ENCODE results near the gene TMEM151B. TPM values are rescaled to one million over a fixed set of nuclear protein-coding genes. Genes with fewer than 3 reads are reported as not detected.

TMEM151B gene
- total and polyA plus RNA-seq, 9 of the 15 experiments (the other 6 are each of a cell fraction or from before 2014, with no cell fraction given): not detected

GRCh38 chr6:44333273-44333919 lies 63.1 kb downstream of the TMEM151B start (continued):
- TF ChIP-seq STAT6 (CRISPR knock-in tag; IDR thresholded peaks at IDR 0.05): no peak
- TF ChIP-seq, protein P1, sequence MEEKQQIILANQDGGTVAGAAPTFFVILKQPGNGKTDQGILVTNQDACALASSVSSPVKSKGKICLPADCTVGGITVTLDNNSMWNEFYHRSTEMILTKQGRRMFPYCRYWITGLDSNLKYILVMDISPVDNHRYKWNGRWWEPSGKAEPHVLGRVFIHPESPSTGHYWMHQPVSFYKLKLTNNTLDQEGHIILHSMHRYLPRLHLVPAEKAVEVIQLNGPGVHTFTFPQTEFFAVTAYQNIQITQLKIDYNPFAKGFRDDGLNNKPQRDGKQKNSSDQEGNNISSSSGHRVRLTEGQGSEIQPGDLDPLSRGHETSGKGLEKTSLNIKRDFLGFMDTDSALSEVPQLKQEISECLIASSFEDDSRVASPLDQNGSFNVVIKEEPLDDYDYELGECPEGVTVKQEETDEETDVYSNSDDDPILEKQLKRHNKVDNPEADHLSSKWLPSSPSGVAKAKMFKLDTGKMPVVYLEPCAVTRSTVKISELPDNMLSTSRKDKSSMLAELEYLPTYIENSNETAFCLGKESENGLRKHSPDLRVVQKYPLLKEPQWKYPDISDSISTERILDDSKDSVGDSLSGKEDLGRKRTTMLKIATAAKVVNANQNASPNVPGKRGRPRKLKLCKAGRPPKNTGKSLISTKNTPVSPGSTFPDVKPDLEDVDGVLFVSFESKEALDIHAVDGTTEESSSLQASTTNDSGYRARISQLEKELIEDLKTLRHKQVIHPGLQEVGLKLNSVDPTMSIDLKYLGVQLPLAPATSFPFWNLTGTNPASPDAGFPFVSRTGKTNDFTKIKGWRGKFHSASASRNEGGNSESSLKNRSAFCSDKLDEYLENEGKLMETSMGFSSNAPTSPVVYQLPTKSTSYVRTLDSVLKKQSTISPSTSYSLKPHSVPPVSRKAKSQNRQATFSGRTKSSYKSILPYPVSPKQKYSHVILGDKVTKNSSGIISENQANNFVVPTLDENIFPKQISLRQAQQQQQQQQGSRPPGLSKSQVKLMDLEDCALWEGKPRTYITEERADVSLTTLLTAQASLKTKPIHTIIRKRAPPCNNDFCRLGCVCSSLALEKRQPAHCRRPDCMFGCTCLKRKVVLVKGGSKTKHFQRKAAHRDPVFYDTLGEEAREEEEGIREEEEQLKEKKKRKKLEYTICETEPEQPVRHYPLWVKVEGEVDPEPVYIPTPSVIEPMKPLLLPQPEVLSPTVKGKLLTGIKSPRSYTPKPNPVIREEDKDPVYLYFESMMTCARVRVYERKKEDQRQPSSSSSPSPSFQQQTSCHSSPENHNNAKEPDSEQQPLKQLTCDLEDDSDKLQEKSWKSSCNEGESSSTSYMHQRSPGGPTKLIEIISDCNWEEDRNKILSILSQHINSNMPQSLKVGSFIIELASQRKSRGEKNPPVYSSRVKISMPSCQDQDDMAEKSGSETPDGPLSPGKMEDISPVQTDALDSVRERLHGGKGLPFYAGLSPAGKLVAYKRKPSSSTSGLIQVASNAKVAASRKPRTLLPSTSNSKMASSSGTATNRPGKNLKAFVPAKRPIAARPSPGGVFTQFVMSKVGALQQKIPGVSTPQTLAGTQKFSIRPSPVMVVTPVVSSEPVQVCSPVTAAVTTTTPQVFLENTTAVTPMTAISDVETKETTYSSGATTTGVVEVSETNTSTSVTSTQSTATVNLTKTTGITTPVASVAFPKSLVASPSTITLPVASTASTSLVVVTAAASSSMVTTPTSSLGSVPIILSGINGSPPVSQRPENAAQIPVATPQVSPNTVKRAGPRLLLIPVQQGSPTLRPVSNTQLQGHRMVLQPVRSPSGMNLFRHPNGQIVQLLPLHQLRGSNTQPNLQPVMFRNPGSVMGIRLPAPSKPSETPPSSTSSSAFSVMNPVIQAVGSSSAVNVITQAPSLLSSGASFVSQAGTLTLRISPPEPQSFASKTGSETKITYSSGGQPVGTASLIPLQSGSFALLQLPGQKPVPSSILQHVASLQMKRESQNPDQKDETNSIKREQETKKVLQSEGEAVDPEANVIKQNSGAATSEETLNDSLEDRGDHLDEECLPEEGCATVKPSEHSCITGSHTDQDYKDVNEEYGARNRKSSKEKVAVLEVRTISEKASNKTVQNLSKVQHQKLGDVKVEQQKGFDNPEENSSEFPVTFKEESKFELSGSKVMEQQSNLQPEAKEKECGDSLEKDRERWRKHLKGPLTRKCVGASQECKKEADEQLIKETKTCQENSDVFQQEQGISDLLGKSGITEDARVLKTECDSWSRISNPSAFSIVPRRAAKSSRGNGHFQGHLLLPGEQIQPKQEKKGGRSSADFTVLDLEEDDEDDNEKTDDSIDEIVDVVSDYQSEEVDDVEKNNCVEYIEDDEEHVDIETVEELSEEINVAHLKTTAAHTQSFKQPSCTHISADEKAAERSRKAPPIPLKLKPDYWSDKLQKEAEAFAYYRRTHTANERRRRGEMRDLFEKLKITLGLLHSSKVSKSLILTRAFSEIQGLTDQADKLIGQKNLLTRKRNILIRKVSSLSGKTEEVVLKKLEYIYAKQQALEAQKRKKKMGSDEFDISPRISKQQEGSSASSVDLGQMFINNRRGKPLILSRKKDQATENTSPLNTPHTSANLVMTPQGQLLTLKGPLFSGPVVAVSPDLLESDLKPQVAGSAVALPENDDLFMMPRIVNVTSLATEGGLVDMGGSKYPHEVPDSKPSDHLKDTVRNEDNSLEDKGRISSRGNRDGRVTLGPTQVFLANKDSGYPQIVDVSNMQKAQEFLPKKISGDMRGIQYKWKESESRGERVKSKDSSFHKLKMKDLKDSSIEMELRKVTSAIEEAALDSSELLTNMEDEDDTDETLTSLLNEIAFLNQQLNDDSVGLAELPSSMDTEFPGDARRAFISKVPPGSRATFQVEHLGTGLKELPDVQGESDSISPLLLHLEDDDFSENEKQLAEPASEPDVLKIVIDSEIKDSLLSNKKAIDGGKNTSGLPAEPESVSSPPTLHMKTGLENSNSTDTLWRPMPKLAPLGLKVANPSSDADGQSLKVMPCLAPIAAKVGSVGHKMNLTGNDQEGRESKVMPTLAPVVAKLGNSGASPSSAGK (IDR thresholded peaks at IDR 0.05): peak; percentile 71; the same call in 1 of the 2 replicates
- TF ChIP-seq TEAD4 (IDR thresholded peaks at IDR 0.05; ENCODE audit: low read length): no peak
- no peak for TF ChIP-seq TEAD4 (CRISPR knock-in tag; IDR thresholded peaks at IDR 0.05; ENCODE audit: borderline replicate concordance)
- no peak for TF ChIP-seq ZNF668 (CRISPR knock-in tag; IDR thresholded peaks at IDR 0.05)
- TF ChIP-seq, protein P2, sequence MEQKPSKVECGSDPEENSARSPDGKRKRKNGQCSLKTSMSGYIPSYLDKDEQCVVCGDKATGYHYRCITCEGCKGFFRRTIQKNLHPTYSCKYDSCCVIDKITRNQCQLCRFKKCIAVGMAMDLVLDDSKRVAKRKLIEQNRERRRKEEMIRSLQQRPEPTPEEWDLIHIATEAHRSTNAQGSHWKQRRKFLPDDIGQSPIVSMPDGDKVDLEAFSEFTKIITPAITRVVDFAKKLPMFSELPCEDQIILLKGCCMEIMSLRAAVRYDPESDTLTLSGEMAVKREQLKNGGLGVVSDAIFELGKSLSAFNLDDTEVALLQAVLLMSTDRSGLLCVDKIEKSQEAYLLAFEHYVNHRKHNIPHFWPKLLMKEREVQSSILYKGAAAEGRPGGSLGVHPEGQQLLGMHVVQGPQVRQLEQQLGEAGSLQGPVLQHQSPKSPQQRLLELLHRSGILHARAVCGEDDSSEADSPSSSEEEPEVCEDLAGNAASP (IDR thresholded peaks at IDR 0.05): no peak
- no peak for TF ChIP-seq ZNF583 (CRISPR knock-in tag; IDR thresholded peaks at IDR 0.05)
- TF ChIP-seq MIER1 (IDR thresholded peaks at IDR 0.05; ENCODE audit: low read depth): no peak
- no peak for TF ChIP-seq ZNF175 (CRISPR knock-in tag; IDR thresholded peaks at IDR 0.05; ENCODE audit: low read depth)
- TF ChIP-seq CBFA2T2 (conservative IDR thresholded peaks at IDR 0.05): 0 out of 2 replicates have a peak, but pooled peaks have one; percentile 16
- TF ChIP-seq, protein P3, sequence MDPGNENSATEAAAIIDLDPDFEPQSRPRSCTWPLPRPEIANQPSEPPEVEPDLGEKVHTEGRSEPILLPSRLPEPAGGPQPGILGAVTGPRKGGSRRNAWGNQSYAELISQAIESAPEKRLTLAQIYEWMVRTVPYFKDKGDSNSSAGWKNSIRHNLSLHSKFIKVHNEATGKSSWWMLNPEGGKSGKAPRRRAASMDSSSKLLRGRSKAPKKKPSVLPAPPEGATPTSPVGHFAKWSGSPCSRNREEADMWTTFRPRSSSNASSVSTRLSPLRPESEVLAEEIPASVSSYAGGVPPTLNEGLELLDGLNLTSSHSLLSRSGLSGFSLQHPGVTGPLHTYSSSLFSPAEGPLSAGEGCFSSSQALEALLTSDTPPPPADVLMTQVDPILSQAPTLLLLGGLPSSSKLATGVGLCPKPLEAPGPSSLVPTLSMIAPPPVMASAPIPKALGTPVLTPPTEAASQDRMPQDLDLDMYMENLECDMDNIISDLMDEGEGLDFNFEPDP (CRISPR knock-in tag; IDR thresholded peaks at IDR 0.05): no peak

All from K562 (cell line).